Neural progenitor cell (in vitro differentiated cells): ENCODE results near the gene CBR3.

Experiments
- CTCF ChIP-seq: fragments of 200-600 bp; sonication (generic); IDR thresholded peaks from 2 replicates; pipeline ENCODE4 v1.5.1; 2017; ENCODE audit warnings: antibody characterized with exemption, mild to moderate bottlenecking
- EZH2phosphoT487 ChIP-seq: fragments of 200-600 bp; sonication (generic); IDR thresholded peaks from 2 replicates; pipeline ENCODE4 v1.6.1; 2017; ENCODE audit warnings: antibody characterized with exemption

GRCh38 chr21:36169470-36170128 is 34.7 kb downstream of the CBR3 start:
- no peak for TF ChIP-seq EZH2phosphoT487
- TF ChIP-seq CTCF: no peak
